Caco-2 (cell line): ENCODE measurements around the gene FRMD4A. TPM values are rescaled to one million over a fixed set of nuclear protein-coding genes. Genes with fewer than 3 reads are reported as not detected.

Experiments
- BruUV-seq: library from RNA; stranded (reverse); fragments of 400-500 nt; replicated peaks from 2 replicates; lab custom pipeline; 2021; lab: Mats Ljungman, UMichigan
- CTCF ChIA-PET: fragments of 300-600 bp; sonication (Branson Sonifier 250); formaldehyde crosslinking; loops from one replicate; lab custom pipeline; 2022; ENCODE audit warnings: antibody characterized with exemption; lab: Charles Lee
- POLR2A ChIA-PET: fragments of 300-600 bp; sonication (Branson Sonifier 250); formaldehyde crosslinking; loops from one replicate; lab custom pipeline; 2022; ENCODE audit warnings: antibody characterized with exemption; lab: Charles Lee
- DNase-seq, 2 experiments: peaks; one replicate each; pipeline versions ENCODE4 v3.0.0 to v3.0.0-alpha.2; 2020 to 2022
- H3K27me3 ChIP-seq: replicated peaks from 2 replicates; pipeline ENCODE4 v1.6.0; 2011; ENCODE audit warnings: low read length; ENCODE audit not compliant: control insufficient read depth, insufficient read depth
- H3K36me3 ChIP-seq: 2 replicates; pipeline ENCODE4 v1.5.1; 2011; ENCODE audit warnings: low read length; ENCODE audit not compliant: control insufficient read depth, insufficient read depth
- H3K4me1 ChIP-seq: fragments of 250-450 bp; sonication (Bioruptor Pico); 2 replicates; pipeline ENCODE4 v1.5.1; 2020; ENCODE audit warnings: mild to moderate bottlenecking
- H3K4me3 ChIP-seq: 2 replicates; pipeline ENCODE4 v1.5.1; 2011; ENCODE audit warnings: low read depth, mild to moderate bottlenecking, control low read depth, low read length
- H3K9me3 ChIP-seq: fragments of 250-450 bp; sonication (Bioruptor Pico); 2 replicates; pipeline ENCODE4 v1.5.1; 2020; ENCODE audit warnings: mild to moderate bottlenecking, moderate library complexity
- H3K27ac Mint-ChIP-seq: one replicate; pipeline ENCODE4 v1.8.0; 2022; ENCODE audit warnings: mixed read lengths; ENCODE audit not compliant: unreplicated experiment
- H3K27me3 Mint-ChIP-seq: one replicate; pipeline ENCODE4 v1.8.0; 2022; ENCODE audit warnings: mixed read lengths; ENCODE audit not compliant: insufficient read depth, unreplicated experiment
- H3K36me3 Mint-ChIP-seq: one replicate; pipeline ENCODE4 v1.8.0; 2022; ENCODE audit warnings: mild to moderate bottlenecking, mixed read lengths; ENCODE audit not compliant: insufficient read depth, unreplicated experiment
- H3K4me1 Mint-ChIP-seq: one replicate; pipeline ENCODE4 v1.8.0; 2022; ENCODE audit warnings: low read depth, mixed read lengths; ENCODE audit not compliant: unreplicated experiment
- H3K4me3 Mint-ChIP-seq: one replicate; pipeline ENCODE4 v1.8.0; 2022; ENCODE audit warnings: mild to moderate bottlenecking, moderate library complexity, mixed read lengths; ENCODE audit not compliant: unreplicated experiment
- H3K9me3 Mint-ChIP-seq: one replicate; pipeline ENCODE4 v1.8.0; 2022; ENCODE audit warnings: mixed read lengths; ENCODE audit not compliant: unreplicated experiment
- intact Hi-C: fragments of 100-400 bp; cut with micrococcal nuclease; formaldehyde crosslinking; loops from one replicate; pipeline ENCODE4 v1.10.0; 2022; ENCODE audit not compliant: unreplicated experiment
- total RNA-seq: library from RNA; stranded (reverse); gene quantifications from 2 replicates; pipeline ENCODE4 v1.2.3, GENCODE V29; 2022
- TF ChIP-seq, protein P1 (sequence below), 2 experiments: fragments of 200-600 bp in 1 of 2; IDR thresholded peaks; 1 replicate in 1 of 2; 2 replicates in 1 of 2; pipeline versions ENCODE4 v1.5.1 to v1.8.0; 2011 to 2022; ENCODE audit warnings: antibody characterized with exemption in 1 of 2, control low read depth in 1 of 2, inconsistent platforms in 1 of 2, low read depth in 1 of 2, low read length in 1 of 2, mild to moderate bottlenecking in 1 of 2, moderate library complexity in 1 of 2; ENCODE audit not compliant: insufficient read depth in 1 of 2, severe bottlenecking in 1 of 2, unreplicated experiment in 1 of 2

The FRMD4A gene
- total RNA-seq, 1 experiment from 2014 or later, result 52.1 TPM

DNA sequence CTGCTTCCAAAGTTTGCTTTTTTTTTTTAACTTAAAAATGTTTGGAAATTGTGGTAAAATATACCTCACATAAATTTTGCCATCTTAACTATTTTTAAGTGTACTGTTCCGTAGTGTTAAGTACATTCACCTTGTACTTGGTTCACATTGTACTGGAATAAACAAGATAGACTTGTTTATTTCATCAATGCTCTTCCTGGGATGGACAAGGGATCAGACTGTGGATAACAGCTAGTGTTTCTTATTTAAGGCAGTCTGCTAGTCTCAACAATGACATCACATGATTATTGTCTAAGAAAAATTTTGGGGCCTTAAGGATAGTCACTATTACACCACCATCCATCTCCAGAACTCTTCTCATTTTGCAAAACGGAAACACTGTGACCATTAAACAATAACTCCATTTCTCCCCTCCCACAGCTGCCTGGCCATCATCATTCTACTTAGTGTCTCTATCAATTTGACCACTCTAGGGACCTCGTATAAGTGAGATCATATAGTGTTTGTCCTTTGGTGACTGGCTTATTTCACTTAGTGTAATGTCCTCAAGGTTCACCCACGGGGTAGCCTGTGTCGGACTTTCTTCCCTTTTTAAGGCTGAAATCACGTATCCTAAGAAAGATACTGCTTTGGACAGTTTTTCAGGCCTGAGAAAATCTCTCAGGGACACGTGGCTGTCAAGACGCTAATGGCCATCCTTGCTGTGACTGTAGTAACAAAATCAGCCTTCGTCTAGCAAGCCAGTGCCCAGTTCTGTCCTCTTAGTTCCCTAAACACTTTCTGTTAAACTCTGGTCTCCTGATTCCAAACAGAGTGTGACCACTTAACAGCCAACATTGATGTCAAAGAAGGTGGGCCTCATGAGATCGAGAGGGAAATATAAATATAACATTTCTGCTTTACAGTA, 305.2 kb downstream of the FRMD4A start:
- Histone ChIP-seq H3K27me3 (no peaks in the 10 kb centered on the region; the same call in 1 of the 2 replicates), H3K9me3 (no peaks in the 10 kb centered on the region), H3K4me3 (no peak overlapping the region), H3K4me1 (no peaks in the 10 kb centered on the region), H3K36me3 (no peaks in the 10 kb centered on the region)
- intact Hi-C loops, result no loop called here
- Mint-ChIP-seq H3K4me1 (no peaks in the 10 kb centered on the region), H3K27me3 (peaks cover 6% of the 10 kb centered on the region), H3K4me3 (no peak overlapping the region), H3K36me3 (no peaks in the 10 kb centered on the region), H3K9me3 (no peaks in the 10 kb centered on the region), H3K27ac (no peak overlapping the region)
- DNase-seq, result no peak
- TF ChIP-seq, protein P1, sequence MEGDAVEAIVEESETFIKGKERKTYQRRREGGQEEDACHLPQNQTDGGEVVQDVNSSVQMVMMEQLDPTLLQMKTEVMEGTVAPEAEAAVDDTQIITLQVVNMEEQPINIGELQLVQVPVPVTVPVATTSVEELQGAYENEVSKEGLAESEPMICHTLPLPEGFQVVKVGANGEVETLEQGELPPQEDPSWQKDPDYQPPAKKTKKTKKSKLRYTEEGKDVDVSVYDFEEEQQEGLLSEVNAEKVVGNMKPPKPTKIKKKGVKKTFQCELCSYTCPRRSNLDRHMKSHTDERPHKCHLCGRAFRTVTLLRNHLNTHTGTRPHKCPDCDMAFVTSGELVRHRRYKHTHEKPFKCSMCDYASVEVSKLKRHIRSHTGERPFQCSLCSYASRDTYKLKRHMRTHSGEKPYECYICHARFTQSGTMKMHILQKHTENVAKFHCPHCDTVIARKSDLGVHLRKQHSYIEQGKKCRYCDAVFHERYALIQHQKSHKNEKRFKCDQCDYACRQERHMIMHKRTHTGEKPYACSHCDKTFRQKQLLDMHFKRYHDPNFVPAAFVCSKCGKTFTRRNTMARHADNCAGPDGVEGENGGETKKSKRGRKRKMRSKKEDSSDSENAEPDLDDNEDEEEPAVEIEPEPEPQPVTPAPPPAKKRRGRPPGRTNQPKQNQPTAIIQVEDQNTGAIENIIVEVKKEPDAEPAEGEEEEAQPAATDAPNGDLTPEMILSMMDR (IDR thresholded peaks at IDR 0.05; ENCODE audit: insufficient read depth in 1 of 2, low read depth in 1 of 2, low read length in 1 of 2, severe bottlenecking in 1 of 2, unreplicated experiment in 1 of 2), result no peak
- ChIA-PET CTCF (no interaction called here), POLR2A (no interaction called here)
- no TSS peak for BruUV-seq

DNA sequence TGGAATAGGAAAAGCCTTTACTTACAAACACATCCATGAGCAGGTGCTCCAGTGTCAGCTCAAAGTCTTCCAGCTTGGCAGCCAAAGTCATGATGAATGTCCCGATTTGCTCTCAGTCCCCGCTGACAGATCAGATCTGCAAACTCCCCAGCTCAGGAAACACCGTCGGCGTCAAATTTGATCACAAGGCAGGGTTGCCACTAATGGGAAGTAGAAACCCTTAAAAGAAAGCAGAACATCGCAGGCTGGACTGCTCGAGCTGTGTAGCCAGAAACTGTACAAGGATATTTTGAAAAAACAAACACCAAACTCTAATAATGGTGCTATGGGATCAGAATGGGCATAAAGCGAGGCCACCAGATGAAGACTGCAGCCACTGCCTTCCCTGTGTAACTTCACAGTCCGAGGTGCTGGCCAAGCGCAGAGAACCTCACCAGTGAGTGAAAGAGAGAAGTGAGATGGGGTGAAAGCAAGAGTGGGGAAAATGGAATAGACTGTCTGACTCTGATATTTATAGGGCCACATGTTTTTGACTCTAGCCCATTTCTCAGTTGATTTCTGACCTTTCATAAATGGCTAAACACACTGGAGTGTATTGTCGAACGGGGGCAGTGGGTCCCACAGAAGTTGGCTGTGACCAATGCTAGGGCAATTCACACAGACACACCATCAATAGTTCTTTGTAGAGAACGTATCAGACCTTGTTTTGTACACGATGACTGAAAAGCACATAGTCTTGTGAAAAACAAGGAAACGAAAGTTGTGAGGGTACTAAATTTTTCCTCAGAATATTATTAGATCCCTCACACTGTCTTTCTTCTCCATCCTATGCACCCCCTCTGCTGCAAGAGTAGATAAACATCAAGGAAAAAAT, 306.2 kb downstream of the FRMD4A start:
- no peak overlapping the region for H3K4me3 Mint-ChIP-seq
- ChIA-PET POLR2A (no interaction called here), CTCF (no interaction called here)
- Histone ChIP-seq H3K27me3 (no peaks in the 10 kb centered on the region; the same call in 1 of the 2 replicates), H3K9me3 (no peaks in the 10 kb centered on the region), H3K36me3 (no peaks in the 10 kb centered on the region), H3K4me3 (no peak overlapping the region), H3K4me1 (no peaks in the 10 kb centered on the region)
- H3K9me3 Mint-ChIP-seq, result no peaks in the 10 kb centered on the region
- H3K4me1 Mint-ChIP-seq, result no peaks in the 10 kb centered on the region
- BruUV-seq, result no TSS peak
- DNase-seq, result no peak
- intact Hi-C loops, result no loop called here
- peaks cover 6% of the 10 kb centered on the region for H3K27me3 Mint-ChIP-seq
- no peaks in the 10 kb centered on the region for H3K36me3 Mint-ChIP-seq
- H3K27ac Mint-ChIP-seq, result no peak overlapping the region
- TF ChIP-seq, protein P1 (IDR thresholded peaks at IDR 0.05; ENCODE audit: insufficient read depth in 1 of 2, low read depth in 1 of 2, low read length in 1 of 2, severe bottlenecking in 1 of 2, unreplicated experiment in 1 of 2), result no peak

DNA sequence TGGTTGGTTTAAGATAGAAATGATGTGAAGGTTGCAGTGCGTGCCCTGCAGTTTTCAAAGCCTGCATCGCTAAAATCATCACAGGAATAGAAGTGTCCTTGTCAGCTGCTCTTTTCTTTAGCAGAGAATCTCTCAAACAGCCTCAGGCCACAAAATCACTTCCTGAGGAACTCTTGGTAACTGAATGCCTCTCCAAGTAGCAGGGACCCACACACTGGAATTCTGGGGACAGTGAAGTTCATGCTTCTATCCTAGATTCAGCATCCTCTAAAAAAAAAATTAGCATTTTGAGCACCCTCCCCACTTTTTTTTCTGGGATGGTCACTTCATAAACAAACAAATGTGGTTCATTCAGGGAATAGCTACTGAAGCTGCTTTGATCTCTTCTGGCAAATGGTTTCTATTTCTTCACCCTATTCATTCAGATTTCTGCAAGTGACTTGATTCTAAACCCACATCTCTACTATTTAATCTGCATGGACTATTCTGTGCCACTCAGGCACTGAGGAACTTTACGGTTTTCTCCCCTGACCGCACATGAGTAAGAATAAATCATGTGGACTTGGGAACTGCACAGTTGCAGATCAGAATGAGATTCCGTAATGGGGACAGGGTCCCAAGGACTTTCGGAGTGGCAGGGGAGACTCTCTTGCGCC, 306.9 kb downstream of the FRMD4A start:
- BruUV-seq, result no TSS peak
- no peaks in the 10 kb centered on the region for H3K36me3 ChIP-seq
- no peaks in the 10 kb centered on the region; the same call in 1 of the 2 replicates for H3K27me3 ChIP-seq
- Mint-ChIP-seq H3K27me3 (peaks cover 6% of the 10 kb centered on the region), H3K9me3 (peaks cover 5% of the 10 kb centered on the region), H3K36me3 (no peaks in the 10 kb centered on the region), H3K4me3 (no peak overlapping the region), H3K4me1 (no peaks in the 10 kb centered on the region), H3K27ac (no peak overlapping the region)
- no peak for DNase-seq
- intact Hi-C loops, result no loop called here
- CTCF ChIA-PET, result no interaction called here
- POLR2A ChIA-PET, result no interaction called here
- H3K4me1 ChIP-seq, result no peaks in the 10 kb centered on the region
- H3K4me3 ChIP-seq, result no peak overlapping the region
- no peaks in the 10 kb centered on the region for H3K9me3 ChIP-seq
- TF ChIP-seq, protein P1 (IDR thresholded peaks at IDR 0.05; ENCODE audit: insufficient read depth in 1 of 2, low read depth in 1 of 2, low read length in 1 of 2, severe bottlenecking in 1 of 2, unreplicated experiment in 1 of 2), result no peak
